DOHH2 (cell line): ENCODE results near the gene LRIT1.

Experiments used
- H3F3A ChIP-seq: fragments of 200-600 bp; sonication (generic), shearing (Covaris generic); 2 replicates; pipeline ENCODE4 v1.6.0; 2016; ENCODE audit warnings: antibody characterized with exemption, mild to moderate bottlenecking; ENCODE audit not compliant: control insufficient read depth, insufficient read depth
- H3K27ac ChIP-seq: fragments of 200-600 bp; sonication (generic); 2 replicates; pipeline ENCODE4 v1.5.1; 2014; ENCODE audit warnings: low read depth, mild to moderate bottlenecking, low read length, moderate library complexity
- H3K27me3 ChIP-seq: fragments of 200-600 bp; sonication (generic); 2 replicates; pipeline ENCODE4 v1.6.1; 2014; ENCODE audit warnings: mild to moderate bottlenecking, low read length, mixed read lengths; ENCODE audit not compliant: control insufficient read depth
- H3K36me3 ChIP-seq: fragments of 200-600 bp; sonication (generic); 2 replicates; pipeline ENCODE4 v1.6.1; 2014; ENCODE audit warnings: mild to moderate bottlenecking, low read length, moderate library complexity, mixed read lengths; ENCODE audit not compliant: control insufficient read depth
- H3K4me1 ChIP-seq: fragments of 200-600 bp; sonication (generic); 2 replicates; pipeline ENCODE4 v1.6.1; 2014; ENCODE audit warnings: mild to moderate bottlenecking, low read length, mixed read lengths; ENCODE audit not compliant: control insufficient read depth
- H3K4me2 ChIP-seq: fragments of 200-600 bp; sonication (generic); 2 replicates; pipeline ENCODE4 v1.6.0; 2014; ENCODE audit warnings: mild to moderate bottlenecking, low read length, moderate library complexity
- H3K4me3 ChIP-seq: fragments of 200-600 bp; sonication (generic); 2 replicates; pipeline ENCODE4 v1.5.1; 2014; ENCODE audit warnings: mild to moderate bottlenecking, low read length, mixed read lengths
- H3K79me2 ChIP-seq: fragments of 200-600 bp; sonication (generic); 2 replicates; pipeline ENCODE4 v1.6.1; 2014; ENCODE audit warnings: mild to moderate bottlenecking, low read length, mixed read lengths; ENCODE audit not compliant: control insufficient read depth
- H3K9me2 ChIP-seq: fragments of 200-600 bp; sonication (generic); replicated peaks from 2 replicates; pipeline ENCODE4 v1.6.1; 2014; ENCODE audit warnings: mild to moderate bottlenecking, low read length, mixed read lengths; ENCODE audit not compliant: control insufficient read depth
- H3K9me3 ChIP-seq: fragments of 200-600 bp; sonication (generic); 2 replicates; pipeline ENCODE4 v1.6.1; 2014; ENCODE audit warnings: antibody characterized with exemption, low read length, mixed read lengths; ENCODE audit not compliant: control insufficient read depth, insufficient read depth
- H4K20me1 ChIP-seq: fragments of 200-600 bp; sonication (generic); 2 replicates; pipeline ENCODE4 v1.6.0; 2014; ENCODE audit warnings: low read depth, mild to moderate bottlenecking, antibody characterized with exemption, low read length, moderate library complexity; ENCODE audit not compliant: control insufficient read depth, insufficient read depth
- CTCF ChIP-seq: fragments of 200-600 bp; sonication (generic); IDR thresholded peaks from one replicate; pipeline ENCODE4 v1.5.1; 2014; ENCODE audit warnings: antibody characterized with exemption, mild to moderate bottlenecking, low read depth, low read length; ENCODE audit not compliant: poor library complexity, severe bottlenecking
- EZH2phosphoT487 ChIP-seq: fragments of 200-600 bp; sonication (generic); IDR thresholded peaks from 2 replicates; pipeline ENCODE4 v1.6.1; 2017; ENCODE audit warnings: borderline replicate concordance, mild to moderate bottlenecking, antibody characterized with exemption, low read length, moderate library complexity, mixed read lengths

Gene LRIT1

GRCh38 chr10:84241185-84241790 lies at the start of gene LRIT1:
LRIT1 (minus strand) TSS chr10:84241546; CDS start chr10:84241439, 107 bp downstream.
- Histone ChIP-seq H3K79me2 (no peaks in the 10 kb centered on the region), H3K36me3 (no peaks in the 10 kb centered on the region), H4K20me1 (no peaks in the 10 kb centered on the region), H3K4me3 (no peak within 1 kb of the TSS), H3K4me2 (no peak within 1 kb of the TSS), H3K27me3 (no peaks in the 10 kb centered on the region), H3K4me1 (no peaks in the 10 kb centered on the region), H3F3A (no peaks in the 10 kb centered on the region), H3K27ac (no peak within 1 kb of the TSS), H3K9me2 (no peaks in the 10 kb centered on the region), H3K9me3 (no peaks in the 10 kb centered on the region)
- TF ChIP-seq CTCF (no peak), EZH2phosphoT487 (no peak)

- Histone ChIP-seq H3K27me3 (peaks cover 37% of the 10 kb centered on the region), H3F3A (no peaks in the 10 kb centered on the region), H4K20me1 (no peaks in the 10 kb centered on the region), H3K9me3 (no peaks in the 10 kb centered on the region), H3K27ac (no peak overlapping the region), H3K4me2 (no peak overlapping the region), H3K9me2 (no peaks in the 10 kb centered on the region), H3K4me3 (no peak overlapping the region), H3K79me2 (no peaks in the 10 kb centered on the region), H3K36me3 (no peaks in the 10 kb centered on the region), H3K4me1 (no peaks in the 10 kb centered on the region)
- TF ChIP-seq EZH2phosphoT487 (no peak), CTCF (no peak)
Observed at GRCh38 chr10:84290235-84290634, 48.9 kb upstream of the LRIT1 start.

GRCh38 chr10:84289521-84290200 lies 48.3 kb upstream of the LRIT1 start:
- H3F3A ChIP-seq = no peaks in the 10 kb centered on the region
- no peaks in the 10 kb centered on the region for H4K20me1 ChIP-seq
- H3K27me3 ChIP-seq = peaks cover 37% of the 10 kb centered on the region
- H3K4me1 ChIP-seq = no peaks in the 10 kb centered on the region
- H3K4me2 ChIP-seq = no peak overlapping the region
- no peaks in the 10 kb centered on the region for H3K9me2 ChIP-seq
- TF ChIP-seq EZH2phosphoT487 (no peak), CTCF (no peak)
- H3K36me3 ChIP-seq = no peaks in the 10 kb centered on the region
- no peaks in the 10 kb centered on the region for H3K9me3 ChIP-seq
- H3K4me3 ChIP-seq = no peak overlapping the region
- no peaks in the 10 kb centered on the region for H3K79me2 ChIP-seq
- H3K27ac ChIP-seq = no peak overlapping the region
